Subcutaneous adipose tissue (tissue), 4 donors: Measurements from ENCODE around the gene MYADM. TPM values are rescaled to one million over a fixed set of nuclear protein-coding genes. Genes with fewer than 3 reads are reported as not detected.

Source experiments
- CTCF ChIP-seq: fragments of 450-650 bp; IDR thresholded peaks from one replicate; pipeline ENCODE4 v1.5.1; 2016; ENCODE audit warnings: low read depth, mild to moderate bottlenecking, control low read depth, antibody characterized with exemption, moderate library complexity
- total RNA-seq, 4 donors: library from RNA; depleted of rRNA; stranded (reverse); fragments of >200 nt; gene quantifications; one replicate each; pipeline ENCODE4 v1.1.0, GENCODE V29; 2016

The MYADM gene
- total RNA-seq, 4 donors from 2014 or later, result 29.9 to 37.9 (median 34.7) TPM

- TF ChIP-seq CTCF, result no peak
Measured at GRCh38 chr19:53873773-53874605, 6.3 kb downstream of the MYADM start.

GRCh38 chr19:53874606-53874990 is 6.9 kb downstream of the MYADM start:
- TF ChIP-seq CTCF, result no peak

GRCh38 chr19:53875602-53876325 is 8.1 kb downstream of the MYADM start:
- TF ChIP-seq CTCF, result no peak

- no peak for TF ChIP-seq CTCF
Measured at GRCh38 chr19:53876651-53877224, 9.1 kb downstream of the MYADM start.

GRCh38 chr19:53877361-53877766 is 9.7 kb downstream of the MYADM start:
- TF ChIP-seq CTCF, result no peak

- TF ChIP-seq CTCF, result no peak
Measured at GRCh38 chr19:53878776-53879139, 11.1 kb downstream of the MYADM start.
